Type B pancreatic cell (in vitro differentiated cells): ENCODE measurements around the gene PRR11. TPM values are rescaled to one million over a fixed set of nuclear protein-coding genes. Genes with fewer than 3 reads are reported as not detected.
"Not testable (repeated sequence)": the region's sequence is repeated elsewhere in the genome, so short reads cannot be mapped to it uniquely, and the experiment has no call there.

Experiments used
- DNase-seq: peaks from one replicate; pipeline ENCODE4 v3.0.0; 2021; ENCODE audit warnings: mixed read lengths; ENCODE audit not compliant: unreplicated experiment; ENCODE audit errors: extremely low spot score
- H3K27ac Mint-ChIP-seq: 2 replicates; pipeline ENCODE4 v1.8.0; 2021; ENCODE audit warnings: mild to moderate bottlenecking, mixed read lengths
- H3K27me3 Mint-ChIP-seq: 2 replicates; pipeline ENCODE4 v1.8.0; 2021; ENCODE audit warnings: mixed read lengths
- H3K36me3 Mint-ChIP-seq: 2 replicates; pipeline ENCODE4 v1.8.0; 2021; ENCODE audit warnings: mixed read lengths
- H3K4me1 Mint-ChIP-seq: one replicate; pipeline ENCODE4 v1.8.0; 2021; ENCODE audit warnings: mixed read lengths; ENCODE audit not compliant: unreplicated experiment
- H3K4me3 Mint-ChIP-seq: 2 replicates; pipeline ENCODE4 v1.8.0; 2021; ENCODE audit warnings: mild to moderate bottlenecking, mixed read lengths
- H3K9me3 Mint-ChIP-seq: 2 replicates; pipeline ENCODE4 v1.8.0; 2021; ENCODE audit warnings: mixed read lengths
- CTCF ChIP-seq: fragments of 200-600 bp; sonication (generic); conservative IDR thresholded peaks from 2 replicates; pipeline ENCODE4 v1.5.0; 2021; ENCODE audit warnings: antibody characterized with exemption, mild to moderate bottlenecking
- total RNA-seq: library from RNA; stranded (reverse); gene quantifications from 2 replicates; pipeline ENCODE4 v1.2.1, GENCODE V29; 2021; ENCODE audit warnings: low replicate concordance

PRR11 gene
- total RNA-seq, 1 donor from 2014 or later, result 43.9 TPM

GRCh38 chr17:59178266-59178985, 22.9 kb downstream of the PRR11 start:
- no peak for TF ChIP-seq CTCF
- no peak for DNase-seq
- Mint-ChIP-seq H3K36me3 (peaks cover 9% of the 10 kb centered on the region), H3K4me1 (no peaks in the 10 kb centered on the region), H3K27me3 (no peaks in the 10 kb centered on the region), H3K4me3 (no peak overlapping the region), H3K27ac (no peak overlapping the region), H3K9me3 (peaks cover 6% of the 10 kb centered on the region)

- not testable (repeated sequence) for H3K9me3 Mint-ChIP-seq, H3K4me3 Mint-ChIP-seq, H3K36me3 Mint-ChIP-seq, H3K4me1 Mint-ChIP-seq, H3K27me3 Mint-ChIP-seq, H3K27ac Mint-ChIP-seq, DNase-seq
These were observed 24.1 kb downstream of the PRR11 start for GRCh38 chr17:59179601-59180000.

GRCh38 chr17:59180626-59181025, 25.1 kb downstream of the PRR11 start:
- H3K4me3 Mint-ChIP-seq, result no peak overlapping the region
- H3K27ac Mint-ChIP-seq, result no peak overlapping the region
- H3K4me1 Mint-ChIP-seq, result no peaks in the 10 kb centered on the region
- no peak for DNase-seq
- H3K27me3 Mint-ChIP-seq, result no peaks in the 10 kb centered on the region
- no peaks in the 10 kb centered on the region for H3K9me3 Mint-ChIP-seq
- peaks cover 5% of the 10 kb centered on the region for H3K36me3 Mint-ChIP-seq
- no peak for TF ChIP-seq CTCF

- no peaks in the 10 kb centered on the region for H3K9me3 Mint-ChIP-seq
- no peak overlapping the region for H3K4me3 Mint-ChIP-seq
- DNase-seq, result no peak
- H3K27ac Mint-ChIP-seq, result no peak overlapping the region
- no peak for TF ChIP-seq CTCF
- peaks cover 8% of the 10 kb centered on the region for H3K36me3 Mint-ChIP-seq
- H3K4me1 Mint-ChIP-seq, result no peaks in the 10 kb centered on the region
- no peaks in the 10 kb centered on the region for H3K27me3 Mint-ChIP-seq
These were observed 25.9 kb downstream of the PRR11 start for GRCh38 chr17:59181481-59181880.

GRCh38 chr17:59185997-59186396, 30.5 kb downstream of the PRR11 start:
- H3K36me3 Mint-ChIP-seq, result peaks cover 12% of the 10 kb centered on the region
- no peaks in the 10 kb centered on the region for H3K4me1 Mint-ChIP-seq
- H3K27ac Mint-ChIP-seq, result no peak overlapping the region
- H3K27me3 Mint-ChIP-seq, result no peaks in the 10 kb centered on the region
- no peak for DNase-seq
- no peak for TF ChIP-seq CTCF
- H3K9me3 Mint-ChIP-seq, result no peaks in the 10 kb centered on the region
- no peak overlapping the region for H3K4me3 Mint-ChIP-seq

GRCh38 chr17:59186850-59187249, 31.3 kb downstream of the PRR11 start:
- H3K27ac Mint-ChIP-seq, result no peak overlapping the region
- no peak for DNase-seq
- no peaks in the 10 kb centered on the region for H3K4me1 Mint-ChIP-seq
- no peaks in the 10 kb centered on the region for H3K9me3 Mint-ChIP-seq
- H3K4me3 Mint-ChIP-seq, result no peak overlapping the region
- peaks cover 17% of the 10 kb centered on the region for H3K36me3 Mint-ChIP-seq
- no peak for TF ChIP-seq CTCF
- no peaks in the 10 kb centered on the region for H3K27me3 Mint-ChIP-seq
